ENCODE results near the gene LSM8. TPM values are rescaled to one million over a fixed set of nuclear protein-coding genes. Genes with fewer than 3 reads are reported as not detected.

The LSM8 gene
- total and polyA plus RNA-seq, 4 donors = 10.2 to 37.0 (median 18.2) TPM

GRCh38 chr7:118214051-118214832, 30.3 kb downstream of the LSM8 start:
- peak; percentile 73 for DNase-seq (ENCODE audit: low spot score)
- no peak overlapping the region for H3K27ac ChIP-seq (ENCODE audit: low read depth in 1 of 2, low read length in 2 of 2)
- peaks cover 0 to 6% (median 3%) of the 10 kb centered on the region in 4 donors for H3K4me1 ChIP-seq (ENCODE audit: control insufficient read depth in 4 of 4, insufficient read depth in 4 of 4, low read length in 3 of 4)
- TF ChIP-seq MAX (IDR thresholded peaks at IDR 0.05) = no peak
- no peak for TF ChIP-seq NR2F2 (IDR thresholded peaks at IDR 0.05)
- no peak for TF ChIP-seq HNF4A (conservative IDR thresholded peaks at IDR 0.05)
- no peak for TF ChIP-seq REST (IDR thresholded peaks at IDR 0.05)
- TF ChIP-seq JUND (IDR thresholded peaks at IDR 0.05) = no peak
- TF ChIP-seq TAF1 (conservative IDR thresholded peaks at IDR 0.05) = no peak
- no peak for TF ChIP-seq FOXA1 (IDR thresholded peaks at IDR 0.05)
- TF ChIP-seq SP1 (IDR thresholded peaks at IDR 0.05) = no peak
- TF ChIP-seq ZBTB33 (IDR thresholded peaks at IDR 0.05) = no peak
- no peak for TF ChIP-seq HNF4G (IDR thresholded peaks at IDR 0.05)
- no peak for TF ChIP-seq RXRA (IDR thresholded peaks at IDR 0.05)
- no peak for TF ChIP-seq GABPA (IDR thresholded peaks at IDR 0.05 in 1 of 2, conservative IDR thresholded peaks at IDR 0.05 in 1 of 2)
- H3K4me3 ChIP-seq (ENCODE audit: low read depth in 1 of 3, low read length in 3 of 3) = peak overlapping the region; percentile 42 to 45 (median 44)
- H3K9ac ChIP-seq (ENCODE audit: low read depth in 1 of 2, low read length in 2 of 2) = no peak overlapping the region
- no peaks in the 10 kb centered on the region for H3K36me3 ChIP-seq (ENCODE audit: control insufficient read depth in 4 of 4, insufficient read depth in 3 of 4, low read depth in 1 of 4, low read length in 3 of 4)
- H3K27me3 ChIP-seq (ENCODE audit: control insufficient read depth in 4 of 4, insufficient read depth in 4 of 4, low read length in 3 of 4) = peaks cover 0 to 9% (median 3%) of the 10 kb centered on the region in 4 donors
- H3K9me3 ChIP-seq (ENCODE audit: control insufficient read depth in 4 of 4, low read length in 3 of 4) = no peaks in the 10 kb centered on the region
- 14% methylated on average over 49 of the region's 49 CpGs for WGBS

GRCh38 chr7:118214833-118215182, 30.8 kb downstream of the LSM8 start:
- Histone ChIP-seq H3K36me3 (ENCODE audit: control insufficient read depth in 4 of 4, insufficient read depth in 3 of 4, low read depth in 1 of 4, low read length in 3 of 4) (no peaks in the 10 kb centered on the region), H3K9me3 (ENCODE audit: control insufficient read depth in 4 of 4, low read length in 3 of 4) (no peaks in the 10 kb centered on the region), H3K27ac (ENCODE audit: low read depth in 1 of 2, low read length in 2 of 2) (no peak overlapping the region), H3K9ac (ENCODE audit: low read depth in 1 of 2, low read length in 2 of 2) (no peak overlapping the region), H3K27me3 (ENCODE audit: control insufficient read depth in 4 of 4, insufficient read depth in 4 of 4, low read length in 3 of 4) (peaks cover 0 to 9% (median 3%) of the 10 kb centered on the region in 4 donors), H3K4me3 (ENCODE audit: low read depth in 1 of 3, low read length in 3 of 3) (peak overlapping the region in 2 of 3 donors; percentile 42 to 45), H3K4me1 (ENCODE audit: control insufficient read depth in 4 of 4, insufficient read depth in 4 of 4, low read length in 3 of 4) (peaks cover 0 to 6% (median 3%) of the 10 kb centered on the region in 4 donors)
- 54% methylated on average over 3 of the region's 3 CpGs for WGBS
- DNase-seq (ENCODE audit: low spot score) = no peak
- TF ChIP-seq NR2F2 (IDR thresholded peaks at IDR 0.05) (no peak), FOXA1 (IDR thresholded peaks at IDR 0.05) (no peak), ZBTB33 (IDR thresholded peaks at IDR 0.05) (no peak), RAD21 (IDR thresholded peaks at IDR 0.05) (no peak), RXRA (IDR thresholded peaks at IDR 0.05) (no peak), FOXA2 (IDR thresholded peaks at IDR 0.05) (no peak), CTCF (IDR thresholded peaks at IDR 0.05; ENCODE audit: low read depth, low read length, missing input control) (no peak), ATF3 (IDR thresholded peaks at IDR 0.05) (no peak), REST (IDR thresholded peaks at IDR 0.05) (no peak), YY1 (IDR thresholded peaks at IDR 0.05) (no peak), HNF4G (IDR thresholded peaks at IDR 0.05) (no peak), JUND (IDR thresholded peaks at IDR 0.05) (no peak), HNF4A (conservative IDR thresholded peaks at IDR 0.05) (no peak), GABPA (IDR thresholded peaks at IDR 0.05 in 1 of 2, conservative IDR thresholded peaks at IDR 0.05 in 1 of 2) (no peak)
